ENCODE measurements around the gene CDK6. TPM values are rescaled to one million over a fixed set of nuclear protein-coding genes. Genes with fewer than 3 reads are reported as not detected.

CDK6 gene
- total RNA-seq, 1 experiment from 2014 or later = 73.8 TPM

DNA sequence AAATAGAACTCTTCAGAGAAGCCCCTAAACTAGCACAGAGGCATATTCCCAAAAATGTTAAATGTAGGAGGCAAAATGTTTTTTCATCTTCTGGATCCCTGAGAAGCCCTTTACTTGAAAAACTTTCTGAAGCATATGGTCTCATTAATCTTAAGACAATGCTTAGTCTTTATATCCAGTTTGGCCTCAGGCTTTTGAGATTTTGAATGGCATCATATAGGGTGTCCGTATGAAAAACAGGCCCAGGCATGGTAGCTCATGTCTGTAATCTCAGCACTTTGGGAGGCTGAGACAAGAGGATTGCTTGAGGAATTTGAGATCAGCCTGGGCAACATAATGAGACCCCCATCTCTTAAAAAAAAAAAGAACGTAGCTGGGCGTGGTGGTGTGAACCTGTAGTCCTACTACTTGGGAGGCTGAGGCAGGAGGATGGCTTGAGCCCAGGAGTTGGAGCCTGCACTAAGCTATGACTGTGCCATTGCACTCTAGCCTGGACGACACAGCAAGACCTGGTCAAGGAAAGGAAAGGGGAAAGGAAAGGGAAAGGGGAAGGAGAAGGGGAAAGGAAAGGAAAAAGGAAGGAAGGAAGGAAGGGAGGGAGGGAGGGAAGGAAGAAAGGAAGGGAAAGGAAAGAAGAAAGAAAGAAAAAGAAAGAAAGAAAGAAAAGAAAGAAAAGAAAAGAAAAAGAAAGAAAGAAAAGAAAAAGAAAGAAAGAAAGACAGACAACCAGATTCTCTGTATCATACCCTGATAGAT lies 119.4 kb downstream of the CDK6 start:
- DNase-seq (ENCODE audit: extremely low read depth, low read depth) = no peak

DNA sequence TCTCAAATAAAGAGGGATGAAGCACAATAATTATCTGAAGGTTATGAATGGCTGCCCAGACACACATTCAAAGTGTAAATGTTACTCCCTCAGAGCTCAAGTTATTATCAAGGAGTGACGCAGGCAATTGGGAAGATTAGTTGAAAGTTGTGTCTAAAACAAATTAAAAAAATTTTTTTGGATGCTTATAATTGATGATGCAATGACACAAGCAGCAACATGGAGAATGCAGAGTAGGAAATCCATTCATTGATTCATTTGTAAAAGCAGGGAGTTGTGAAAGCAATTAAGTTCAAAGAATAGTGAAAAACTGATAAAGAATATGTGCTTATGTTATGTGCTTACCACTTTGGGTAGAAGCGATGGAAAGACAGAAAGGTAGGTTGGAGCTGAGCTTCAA lies 120.4 kb downstream of the CDK6 start:
- DNase-seq (ENCODE audit: extremely low read depth, low read depth) = no peak

DNA sequence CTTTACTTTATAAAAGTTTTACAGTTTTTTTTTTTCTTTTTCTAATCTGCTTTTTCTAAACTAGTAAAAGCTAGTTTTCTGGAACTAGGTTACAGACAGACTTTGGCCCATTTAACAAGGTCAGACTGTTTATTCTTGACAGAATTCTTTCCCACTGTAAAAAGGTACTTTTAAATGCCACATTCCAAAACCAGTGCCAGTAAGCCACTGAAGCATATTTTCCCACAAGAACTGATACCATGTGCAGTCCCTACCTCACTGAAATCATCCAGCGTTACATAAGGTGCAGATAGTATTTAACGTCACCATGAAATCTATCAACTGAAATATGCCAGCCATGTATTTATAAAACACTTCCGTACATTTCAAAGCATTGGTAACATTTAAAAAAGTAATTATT lies 121.6 kb downstream of the CDK6 start:
- no peak for DNase-seq (ENCODE audit: extremely low read depth, low read depth)

DNA sequence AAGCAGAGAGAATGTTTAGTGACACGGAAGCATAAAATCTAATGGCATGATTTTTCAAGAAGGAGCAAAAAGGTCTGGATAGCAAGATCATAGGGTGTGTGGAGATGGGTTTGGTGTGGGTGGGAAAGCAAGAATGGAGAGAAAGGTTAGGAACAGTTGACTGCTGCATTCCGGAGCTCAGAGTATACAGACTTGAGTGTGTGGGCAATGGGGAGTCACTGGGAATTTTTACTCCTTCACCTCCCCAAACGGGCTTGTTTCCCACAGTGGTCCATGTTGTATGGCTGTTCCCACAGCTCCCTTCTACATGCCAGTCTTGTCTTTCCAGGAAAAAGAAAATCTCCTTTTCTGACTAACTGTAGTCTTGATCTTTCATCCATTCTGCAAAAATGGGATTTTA lies 122.1 kb downstream of the CDK6 start:
- no peak for DNase-seq (ENCODE audit: extremely low read depth, low read depth)

DNA sequence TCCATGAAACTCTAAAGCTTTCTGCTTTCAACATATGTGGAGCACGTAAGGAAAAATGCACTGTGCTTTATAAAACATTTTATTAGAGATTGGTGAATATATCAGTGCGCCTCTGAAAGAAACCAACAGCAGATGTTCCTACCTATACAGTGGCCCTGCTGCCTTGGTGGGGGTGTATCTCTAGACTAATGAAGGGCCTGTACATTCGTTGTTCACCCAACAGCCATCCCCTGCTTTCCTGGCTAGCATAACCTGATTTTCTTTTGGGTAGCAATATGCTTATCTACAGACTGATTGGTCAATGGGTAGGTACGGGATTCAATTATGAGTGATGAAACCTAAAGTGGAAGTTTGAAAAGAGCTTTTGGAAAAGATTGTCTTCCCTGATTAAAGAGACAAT lies 126.5 kb downstream of the CDK6 start:
- no peak for DNase-seq (ENCODE audit: extremely low read depth, low read depth)

DNA sequence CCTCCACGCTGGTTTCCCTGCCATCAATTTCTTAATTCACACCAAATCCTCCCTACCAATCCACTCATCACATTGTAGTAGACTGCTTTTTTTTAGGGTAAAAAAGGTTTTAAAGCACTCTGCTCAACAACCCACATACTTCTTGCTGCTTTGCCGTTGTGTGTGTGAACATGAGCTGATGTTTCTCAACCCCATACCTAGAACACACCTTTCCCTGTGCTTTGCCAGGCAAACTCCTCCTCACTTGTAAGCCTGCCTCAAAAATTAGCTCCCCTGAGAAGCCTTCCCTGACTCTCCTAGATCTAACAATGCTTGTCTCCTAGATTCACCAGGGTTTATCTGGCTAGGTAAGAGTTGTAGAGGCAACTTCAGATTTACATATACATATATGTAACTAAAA lies 127.2 kb downstream of the CDK6 start:
- DNase-seq (ENCODE audit: extremely low read depth, low read depth) = no peak

DNA sequence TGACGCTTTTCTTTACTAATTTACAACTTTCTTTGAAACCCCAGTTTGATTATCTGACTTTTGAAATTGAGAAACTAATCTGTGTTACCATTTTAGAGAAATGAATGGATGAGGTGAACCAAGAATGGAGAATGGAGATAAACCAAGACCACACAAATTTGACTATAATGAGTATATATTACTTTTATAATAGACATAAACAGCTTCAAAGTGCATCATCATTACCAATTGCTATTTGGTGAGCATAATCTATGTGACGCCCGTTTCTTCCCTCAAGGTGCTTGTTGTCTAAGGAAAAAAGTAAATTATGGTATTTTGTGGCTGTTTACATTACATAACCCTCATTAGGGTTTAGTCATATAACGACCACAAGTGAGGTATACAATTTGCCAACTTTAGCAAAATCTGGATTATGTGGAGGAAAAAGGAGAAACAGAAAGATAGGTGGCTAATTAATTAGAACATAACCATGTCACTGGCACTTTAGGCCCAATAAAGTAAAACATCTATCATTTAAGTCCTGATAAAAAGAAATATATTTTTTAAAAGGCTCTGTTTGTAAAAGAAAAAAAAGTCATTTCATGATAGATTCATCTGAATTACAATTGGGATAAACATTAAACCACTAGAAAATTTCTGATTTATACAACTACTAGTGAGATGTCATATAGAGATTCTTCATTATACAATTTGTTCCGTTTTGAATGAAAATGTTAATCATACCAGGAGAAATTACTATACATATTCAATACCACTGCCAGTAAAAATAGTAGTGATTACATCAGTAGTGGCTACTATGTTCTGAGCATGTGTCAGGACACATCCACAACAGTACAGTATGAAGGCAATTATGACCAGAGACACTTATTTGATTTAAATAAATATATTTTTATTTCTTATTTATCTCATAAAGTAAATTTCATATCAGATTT lies 128.0 kb downstream of the CDK6 start:
- DNase-seq (ENCODE audit: extremely low read depth, low read depth) = no peak

DNA sequence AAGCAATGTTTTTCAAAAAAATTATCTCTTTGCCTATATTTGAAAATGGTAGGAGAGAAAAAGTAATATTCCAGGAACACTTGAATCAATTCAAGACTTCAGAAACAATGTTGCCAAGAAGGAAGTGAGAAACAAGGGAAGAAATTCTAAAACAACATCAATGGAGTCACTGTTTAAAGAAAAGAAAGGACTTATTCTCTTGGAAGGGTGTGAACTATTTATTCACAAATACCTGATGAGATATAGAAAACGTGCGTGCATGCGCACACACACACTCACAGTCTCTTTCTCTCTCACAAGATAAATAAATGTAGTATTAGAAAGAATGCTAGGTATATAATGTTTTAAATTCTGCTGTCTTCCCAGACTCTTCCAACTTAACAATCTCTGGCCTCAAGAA lies 128.9 kb downstream of the CDK6 start:
- no peak for DNase-seq (ENCODE audit: extremely low read depth, low read depth)

DNA sequence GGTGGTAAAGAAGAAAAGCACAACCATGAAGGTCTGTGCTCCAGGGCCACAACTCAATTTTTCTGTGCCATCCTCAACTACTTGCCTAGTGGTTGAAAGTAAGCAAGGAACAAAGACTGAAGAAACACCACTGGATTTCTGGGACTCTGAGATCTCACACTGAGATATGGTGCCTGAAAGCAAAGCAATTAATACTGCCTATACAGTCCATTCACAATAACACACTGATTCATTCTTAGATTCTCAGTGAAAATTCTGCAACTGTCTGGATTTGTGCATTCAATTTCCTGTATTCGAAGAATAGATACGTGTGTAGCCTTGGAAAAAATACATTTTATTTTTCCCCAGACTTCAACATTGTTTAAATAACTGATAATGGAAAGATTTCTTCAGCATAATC lies 129.8 kb downstream of the CDK6 start:
- DNase-seq (ENCODE audit: extremely low read depth, low read depth) = no peak

DNA sequence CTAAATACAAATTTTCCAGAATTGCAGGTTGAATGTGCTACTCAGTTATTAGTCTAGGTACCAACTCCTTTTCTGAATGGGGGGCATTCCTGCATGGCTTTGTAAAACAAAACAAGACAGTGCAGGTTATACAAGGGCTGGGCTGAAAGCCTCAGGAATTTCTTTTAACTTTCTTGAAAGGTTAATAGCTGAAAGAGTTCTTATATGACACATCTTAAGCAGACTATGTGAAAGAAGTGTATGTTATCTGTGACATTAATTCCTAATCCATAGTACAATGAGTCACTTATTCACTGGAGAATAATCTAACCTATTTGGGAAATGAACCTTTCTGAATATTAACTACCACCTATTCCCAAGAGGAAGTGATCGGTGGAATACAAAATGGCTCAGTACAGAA lies 130.5 kb downstream of the CDK6 start:
- DNase-seq (ENCODE audit: extremely low read depth, low read depth) = no peak

DNA sequence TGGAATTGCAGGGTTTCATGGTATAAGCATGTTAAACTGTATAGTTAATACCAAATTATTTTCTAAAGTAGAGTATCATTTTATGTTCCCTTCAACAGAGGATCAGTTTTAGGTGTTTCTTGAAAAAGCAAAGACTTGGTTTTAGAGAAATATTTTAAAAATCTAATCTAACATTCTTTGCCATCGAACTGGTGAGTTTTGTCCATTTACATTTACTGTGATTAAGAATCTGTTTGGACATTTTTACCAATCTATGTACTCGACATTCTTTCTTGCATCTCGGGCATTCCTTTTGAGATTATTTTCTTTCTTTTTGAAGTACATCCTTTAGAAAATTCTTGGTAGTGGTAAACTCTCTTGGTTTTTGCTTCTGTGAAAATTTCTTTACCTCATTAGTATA lies 131.5 kb downstream of the CDK6 start:
- no peak for DNase-seq (ENCODE audit: extremely low read depth, low read depth)

DNA sequence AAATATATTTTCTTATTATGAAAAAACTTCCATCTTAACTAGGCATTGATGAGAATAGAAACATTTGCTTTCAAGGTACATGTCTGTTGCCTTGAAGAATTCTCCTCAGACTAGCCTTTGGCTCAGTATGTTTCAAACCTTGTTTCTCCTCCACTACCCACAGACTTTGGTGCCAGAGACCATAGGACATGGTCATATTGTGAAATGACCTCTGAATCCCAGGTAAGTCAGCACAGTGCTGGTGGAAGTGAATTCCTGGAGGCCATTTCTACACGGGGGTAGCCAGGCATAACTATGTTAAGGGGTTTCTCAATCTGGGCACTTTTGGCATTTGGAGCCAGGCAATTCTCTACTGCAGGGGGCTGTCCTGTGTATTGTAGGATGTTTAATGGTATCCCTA lies 133.8 kb downstream of the CDK6 start:
- DNase-seq (ENCODE audit: extremely low read depth, low read depth) = no peak

DNA sequence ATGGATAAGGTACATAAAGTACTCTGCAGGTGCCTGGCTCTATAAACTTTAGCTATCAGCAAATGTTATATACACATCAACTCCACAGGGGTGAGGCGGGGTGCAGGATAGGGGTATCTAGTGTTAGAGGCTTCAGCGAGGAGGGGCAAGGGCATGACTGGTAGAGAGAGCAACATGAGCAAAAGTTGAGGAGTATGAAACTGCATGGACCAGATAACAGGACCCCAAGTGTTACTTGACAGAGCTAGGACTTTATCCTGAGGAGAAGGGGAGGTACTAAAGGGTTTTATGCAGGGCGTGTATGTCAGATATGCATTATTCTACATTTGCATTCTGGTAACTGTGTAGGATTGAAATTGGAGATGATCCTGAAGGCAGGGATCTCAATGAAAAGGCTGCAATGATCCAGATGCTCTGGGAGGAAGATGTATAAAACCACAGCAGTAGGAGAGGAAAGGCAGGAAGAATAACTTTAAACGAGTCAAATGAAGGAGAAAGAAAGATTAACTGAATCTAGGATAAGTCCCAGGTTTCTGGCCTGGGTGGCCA lies 136.3 kb downstream of the CDK6 start:
- DNase-seq (ENCODE audit: extremely low read depth, low read depth) = no peak

DNA sequence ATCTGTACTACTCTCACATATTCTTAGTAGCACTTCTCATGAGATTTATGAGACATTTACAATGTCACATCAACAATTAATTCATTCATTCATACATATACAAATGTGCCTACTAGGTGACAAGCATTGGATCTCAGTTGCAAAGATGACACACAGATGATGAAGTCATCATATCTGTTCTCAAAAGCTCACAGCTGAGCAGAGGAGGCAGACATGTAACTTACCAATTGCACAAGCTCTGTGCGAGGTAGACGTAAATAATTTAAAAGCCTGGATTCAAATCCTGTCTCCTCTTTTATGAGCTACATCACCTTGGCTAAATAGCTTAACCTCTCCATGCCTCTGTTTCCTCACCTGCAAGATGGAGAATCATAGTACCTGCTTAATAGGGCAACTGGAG lies 136.8 kb downstream of the CDK6 start:
- DNase-seq (ENCODE audit: extremely low read depth, low read depth) = no peak

DNA sequence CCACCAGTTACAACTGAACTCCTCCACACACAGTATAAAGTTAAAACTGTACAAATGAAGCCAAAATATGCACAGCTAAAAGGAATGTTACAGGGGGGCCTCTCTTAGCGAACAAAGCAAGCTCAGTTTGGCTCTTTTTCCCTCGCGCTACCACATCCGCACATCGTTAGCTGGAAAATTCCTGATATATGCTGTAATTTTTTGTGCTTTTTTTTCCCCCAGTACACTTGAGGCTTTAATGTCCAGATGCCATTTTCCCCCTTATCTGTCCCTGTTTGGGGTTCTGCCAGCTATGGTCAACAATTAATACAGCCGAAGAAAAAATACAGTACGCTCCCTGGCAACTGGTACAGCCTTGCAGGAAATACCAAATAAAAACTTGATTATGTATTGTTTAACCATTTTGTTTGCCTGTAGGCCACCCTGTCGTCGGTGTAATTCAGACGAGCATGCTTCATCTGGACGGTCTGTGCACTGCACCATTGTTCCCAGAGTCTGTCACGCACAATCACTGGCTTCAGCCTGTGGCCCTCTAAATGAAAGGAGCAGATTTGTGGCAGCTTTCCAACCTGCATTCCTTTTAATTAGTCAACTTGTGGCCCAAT lies 138.0 kb downstream of the CDK6 start:
- DNase-seq (ENCODE audit: extremely low read depth, low read depth) = no peak

DNA sequence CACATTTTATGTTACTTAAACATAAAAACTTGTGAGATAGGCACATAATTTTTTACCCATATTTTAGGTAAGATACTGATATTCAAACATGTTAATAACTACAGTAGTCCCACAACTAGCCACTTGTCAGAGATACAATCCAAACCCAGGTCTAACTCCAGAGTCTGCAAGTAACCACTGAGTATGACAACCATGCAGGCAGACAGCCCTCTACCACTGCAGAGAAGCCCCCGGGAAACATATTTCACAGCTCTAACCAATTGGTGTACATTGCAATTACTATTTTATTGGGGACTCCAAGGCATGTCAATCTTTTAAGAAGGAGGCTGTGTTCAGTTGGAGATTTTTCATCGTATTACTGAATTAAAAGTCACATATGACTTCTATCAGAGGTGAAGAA lies 139.0 kb downstream of the CDK6 start:
- no peak for DNase-seq (ENCODE audit: extremely low read depth, low read depth)

DNA sequence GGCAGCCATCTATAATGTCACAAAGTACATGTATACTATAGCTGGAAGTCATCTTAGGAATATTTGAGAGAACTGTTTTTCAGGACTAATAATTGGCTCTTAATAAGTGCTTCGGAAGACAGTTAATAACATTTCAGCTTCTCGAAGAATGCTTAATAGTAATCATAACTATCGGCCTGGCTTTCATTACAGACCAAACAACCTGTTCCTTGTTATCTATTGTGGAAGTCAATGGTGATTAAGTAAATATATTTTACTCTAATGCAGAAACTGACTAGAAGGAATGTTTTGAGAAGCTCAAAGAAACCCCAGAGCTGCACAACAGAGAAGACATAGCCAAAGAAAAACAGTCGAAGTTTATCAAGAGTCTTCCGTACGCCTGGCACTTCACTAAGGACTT lies 139.4 kb downstream of the CDK6 start:
- DNase-seq (ENCODE audit: extremely low read depth, low read depth) = no peak

DNA sequence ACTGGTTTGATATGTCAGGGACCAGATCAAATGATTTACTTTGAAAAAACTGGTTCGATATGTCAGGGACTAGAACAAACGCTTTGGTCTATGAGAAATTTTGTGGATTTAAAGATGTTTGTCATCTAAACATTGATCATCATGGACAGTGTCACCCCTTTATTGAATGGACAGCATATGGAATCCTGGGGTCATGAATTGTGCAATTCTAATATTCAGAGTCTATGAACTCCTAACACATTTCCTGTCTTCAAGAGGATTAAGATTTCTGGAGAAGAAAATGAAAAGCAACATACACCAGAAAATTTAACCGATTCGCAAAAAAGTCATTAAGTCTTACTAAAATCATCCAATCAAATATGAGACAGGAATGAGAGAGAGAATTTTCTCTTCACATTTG lies 139.8 kb downstream of the CDK6 start:
- no peak for DNase-seq (ENCODE audit: extremely low read depth, low read depth)

DNA sequence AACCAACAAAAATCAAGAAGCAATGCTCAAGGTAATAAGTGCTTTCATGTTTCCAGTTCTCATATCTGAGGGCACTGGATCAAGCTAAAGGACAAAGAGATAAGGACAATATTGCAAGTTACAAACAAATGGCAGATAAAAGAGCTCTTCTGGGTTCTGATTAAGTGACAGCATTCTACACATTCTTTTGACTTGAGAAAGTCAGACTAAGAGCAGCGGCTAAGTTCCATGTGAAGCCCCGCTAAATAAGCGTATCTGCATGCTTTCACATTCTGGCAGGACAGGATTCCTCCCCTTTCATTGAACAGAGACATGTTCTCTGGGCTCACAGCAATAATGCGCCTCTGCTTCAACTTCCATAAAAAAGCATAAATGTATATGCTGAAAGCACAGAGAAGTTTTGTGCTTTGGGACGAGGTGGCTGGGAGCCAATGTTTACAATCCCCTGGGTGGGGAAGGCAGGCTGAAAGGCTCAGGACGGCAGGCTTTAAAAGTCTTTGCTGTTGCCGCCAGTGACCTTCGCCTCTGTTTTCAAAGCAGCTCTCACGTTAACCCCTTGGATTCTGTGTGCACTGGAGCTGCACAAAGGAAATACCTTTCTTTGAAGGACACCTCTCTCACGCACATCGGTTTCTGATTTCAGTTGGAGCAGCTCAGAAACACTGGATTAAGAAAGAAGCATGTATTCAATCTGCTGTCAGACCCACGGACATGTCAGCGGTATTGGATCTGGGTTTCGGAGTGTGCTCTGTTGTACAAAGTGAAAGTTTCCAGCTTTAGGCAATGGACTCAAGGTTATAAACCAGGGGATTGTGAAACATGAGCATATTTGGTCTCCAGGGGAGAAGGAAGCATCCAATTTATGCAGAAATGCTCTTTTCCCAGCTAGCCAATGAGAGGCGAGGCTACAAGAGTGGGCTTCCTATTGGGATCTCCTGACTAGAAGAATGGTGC lies 140.8 kb downstream of the CDK6 start:
- no peak for DNase-seq (ENCODE audit: extremely low read depth, low read depth)

DNA sequence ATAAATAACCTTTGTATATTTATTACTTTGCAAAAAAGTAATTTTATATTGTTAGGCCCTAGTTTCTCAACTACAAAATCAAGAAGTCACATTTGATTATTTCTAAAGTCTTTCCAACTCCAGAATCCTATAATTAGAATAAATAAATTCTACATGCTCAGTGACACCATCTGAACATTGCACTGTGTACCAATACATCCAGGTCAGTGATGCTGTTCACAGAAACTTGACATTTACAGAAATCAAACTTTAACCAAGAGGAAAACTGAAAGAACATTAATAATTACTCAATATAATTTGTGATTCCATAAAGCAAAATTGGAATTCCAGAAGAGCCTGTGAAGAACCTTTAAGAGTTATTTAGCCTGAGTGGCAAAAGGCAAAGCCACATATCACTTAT lies 142.2 kb downstream of the CDK6 start:
- DNase-seq (ENCODE audit: extremely low read depth, low read depth) = no peak

Measured in NCI-H460 (cell line).